Spinal cord (tissue), 10 donors: Measurements from ENCODE around the gene GRID1. TPM values are rescaled to one million over a fixed set of nuclear protein-coding genes. Genes with fewer than 3 reads are reported as not detected.
A peak's percentile ranks its signal among the peaks of the same experiment; 100 is the strongest.

Source experiments
- DNase-seq, 6 donors: peaks; one replicate each; pipeline versions ENCODE4 v3.0.0 to v3.0.0-alpha.2; 2013 to 2015; ENCODE audit warnings: low spot score in 6 of 6, low read depth in 4 of 6
- H3K27ac ChIP-seq: one replicate; pipeline ENCODE4 v1.5.1; 2013; ENCODE audit warnings: low read depth, low read length, control low read depth
- H3K27me3 ChIP-seq: one replicate; pipeline ENCODE4 v1.6.1; 2013; ENCODE audit warnings: low read length; ENCODE audit not compliant: control insufficient read depth, insufficient read depth
- H3K36me3 ChIP-seq: one replicate; pipeline ENCODE4 v1.6.1; 2013; ENCODE audit warnings: low read length; ENCODE audit not compliant: control insufficient read depth, insufficient read depth
- H3K4me1 ChIP-seq: one replicate; pipeline ENCODE4 v1.6.1; 2013; ENCODE audit warnings: low read length; ENCODE audit not compliant: control insufficient read depth, insufficient read depth
- H3K4me3 ChIP-seq: one replicate; pipeline ENCODE4 v1.5.1; 2013; ENCODE audit warnings: low read depth, low read length, control low read depth
- H3K9me3 ChIP-seq: one replicate; pipeline ENCODE4 v1.6.1; 2013; ENCODE audit warnings: low read length; ENCODE audit not compliant: control insufficient read depth, insufficient read depth
- WGBS: methylation state at CpG from one replicate; pipeline ENCODE4 v1.1.5; 2013; ENCODE audit warnings: missing lambda C conversion rate; ENCODE audit not compliant: insufficient coverage; 5-methylcytosine and 5-hydroxymethylcytosine counted together
- polyA plus RNA-seq, 2 donors: library from polyadenylated mRNA; unstranded; fragments of 120-200 nt; gene quantifications; one replicate each; pipeline ENCODE4 v1.2.1, GENCODE V29; 2013; ENCODE audit not compliant: insufficient read length in 2 of 2
- total RNA-seq, 2 donors: library from RNA; depleted of rRNA in 1 of 2; stranded (reverse); fragments of 120-200 nt in 1 of 2; fragments of >200 nt in 1 of 2; gene quantifications; one replicate each; pipeline versions ENCODE4 v1.2.3 to v1.2.4, GENCODE V29; 2013 to 2014
- donor health status: healthy.

Gene GRID1
- total and polyA plus RNA-seq, 4 donors, result 7.6 to 30.1 (median 22.2) TPM

GRCh38 chr10:85618841-85619240 is 747.8 kb downstream of the GRID1 start:
- H3K36me3 ChIP-seq, result peaks cover 13% of the 10 kb centered on the region
- H3K27ac ChIP-seq, result no peak overlapping the region
- peak in 1 of 6 donors; percentile 24 for DNase-seq
- no peaks in the 10 kb centered on the region for H3K9me3 ChIP-seq
- 78% methylated on average over 3 of the region's 3 CpGs for WGBS
- H3K27me3 ChIP-seq, result no peaks in the 10 kb centered on the region
- no peak overlapping the region for H3K4me3 ChIP-seq
- H3K4me1 ChIP-seq, result peaks cover 11% of the 10 kb centered on the region

GRCh38 chr10:85617751-85618546 is 748.6 kb downstream of the GRID1 start:
- WGBS, result 88% methylated on average over 9 of the region's 9 CpGs
- peaks cover 11% of the 10 kb centered on the region for H3K4me1 ChIP-seq
- DNase-seq, result peak in 1 of 6 donors; percentile 55
- peaks cover 21% of the 10 kb centered on the region for H3K36me3 ChIP-seq
- H3K9me3 ChIP-seq, result no peaks in the 10 kb centered on the region
- H3K27ac ChIP-seq, result no peak overlapping the region
- no peaks in the 10 kb centered on the region for H3K27me3 ChIP-seq
- H3K4me3 ChIP-seq, result no peak overlapping the region

- no peak overlapping the region for H3K27ac ChIP-seq
- no peak overlapping the region for H3K4me3 ChIP-seq
- peaks cover 15% of the 10 kb centered on the region for H3K4me1 ChIP-seq
- WGBS, result 100% methylated on average over 2 of the region's 4 CpGs
- peaks cover 31% of the 10 kb centered on the region for H3K36me3 ChIP-seq
- no peaks in the 10 kb centered on the region for H3K9me3 ChIP-seq
- no peaks in the 10 kb centered on the region for H3K27me3 ChIP-seq
- DNase-seq, result no peak
Measured at GRCh38 chr10:85615556-85615955, 751.0 kb downstream of the GRID1 start.

- Histone ChIP-seq H3K27ac (no peak overlapping the region), H3K27me3 (no peaks in the 10 kb centered on the region), H3K4me1 (peaks cover 15% of the 10 kb centered on the region), H3K36me3 (peaks cover 31% of the 10 kb centered on the region), H3K9me3 (no peaks in the 10 kb centered on the region), H3K4me3 (no peak overlapping the region)
- WGBS, result 88% methylated on average over 2 of the region's 2 CpGs
- DNase-seq, result no peak
Measured at GRCh38 chr10:85614981-85615380, 751.6 kb downstream of the GRID1 start.

- peaks cover 27% of the 10 kb centered on the region for H3K36me3 ChIP-seq
- DNase-seq, result no peak
- no peak overlapping the region for H3K27ac ChIP-seq
- peaks cover 15% of the 10 kb centered on the region for H3K4me1 ChIP-seq
- H3K4me3 ChIP-seq, result no peak overlapping the region
- no peaks in the 10 kb centered on the region for H3K27me3 ChIP-seq
- no peaks in the 10 kb centered on the region for H3K9me3 ChIP-seq
- 100% methylated on average over 2 of the region's 2 CpGs for WGBS
Measured at GRCh38 chr10:85614566-85614965, 752.0 kb downstream of the GRID1 start.

- no peak for DNase-seq
- no peaks in the 10 kb centered on the region for H3K9me3 ChIP-seq
- H3K4me1 ChIP-seq, result peaks cover 8% of the 10 kb centered on the region
- H3K4me3 ChIP-seq, result no peak overlapping the region
- 92% methylated on average over 10 of the region's 10 CpGs for WGBS
- peaks cover 28% of the 10 kb centered on the region for H3K36me3 ChIP-seq
- H3K27me3 ChIP-seq, result no peaks in the 10 kb centered on the region
- no peak overlapping the region for H3K27ac ChIP-seq
Measured at GRCh38 chr10:85613391-85613790, 753.2 kb downstream of the GRID1 start.

GRCh38 chr10:85612833-85613232 is 753.8 kb downstream of the GRID1 start:
- 73% methylated on average over 1 of the region's 6 CpGs for WGBS
- peaks cover 25% of the 10 kb centered on the region for H3K36me3 ChIP-seq
- H3K9me3 ChIP-seq, result no peaks in the 10 kb centered on the region
- H3K27me3 ChIP-seq, result no peaks in the 10 kb centered on the region
- peaks cover 5% of the 10 kb centered on the region for H3K4me1 ChIP-seq
- H3K4me3 ChIP-seq, result no peak overlapping the region
- no peak overlapping the region for H3K27ac ChIP-seq
- DNase-seq, result no peak

- Histone ChIP-seq H3K27me3 (no peaks in the 10 kb centered on the region), H3K4me1 (peaks cover 3% of the 10 kb centered on the region), H3K4me3 (no peak overlapping the region), H3K9me3 (no peaks in the 10 kb centered on the region), H3K36me3 (peaks cover 23% of the 10 kb centered on the region), H3K27ac (no peak overlapping the region)
- whole genome bisulfite sequencing, result no CpG with 5 or more reads among the region's 3 CpGs
- no peak for DNase-seq
Measured at GRCh38 chr10:85612378-85612775, 754.2 kb downstream of the GRID1 start.

GRCh38 chr10:85611746-85612377 is 754.7 kb downstream of the GRID1 start:
- H3K4me1 ChIP-seq, result peaks cover 3% of the 10 kb centered on the region
- no peaks in the 10 kb centered on the region for H3K27me3 ChIP-seq
- H3K36me3 ChIP-seq, result peaks cover 23% of the 10 kb centered on the region
- no peak overlapping the region for H3K4me3 ChIP-seq
- no peak for DNase-seq
- 90% methylated on average over 5 of the region's 7 CpGs for WGBS
- no peak overlapping the region for H3K27ac ChIP-seq
- no peaks in the 10 kb centered on the region for H3K9me3 ChIP-seq
